ENCODE data around the gene ARHGAP10. TPM values are rescaled to one million over a fixed set of nuclear protein-coding genes. Genes with fewer than 3 reads are reported as not detected.

Gene ARHGAP10
- total RNA-seq, 6 experiments from 2014 or later = 5.5 to 13.3 (median 10.4) TPM

- Histone ChIP-seq H3K27me3 (no peaks in the 10 kb centered on the region), H3K4me3 (no peak overlapping the region), H3K9me3 (no peaks in the 10 kb centered on the region), H3K4me1 (peaks cover 0 to 12% (median 2%) of the 10 kb centered on the region in 4 donors), H3K27ac (no peak overlapping the region), H3K36me3 (no peaks in the 10 kb centered on the region)
- WGBS (ENCODE audit: insufficient coverage, low coverage, low lambda C conversion rate, missing lambda C conversion rate) = 100% methylated on average over 2 of the region's 3 CpGs
- no peak for TF ChIP-seq POLR2A (IDR thresholded peaks at IDR 0.05)
- TF ChIP-seq, protein P1, sequence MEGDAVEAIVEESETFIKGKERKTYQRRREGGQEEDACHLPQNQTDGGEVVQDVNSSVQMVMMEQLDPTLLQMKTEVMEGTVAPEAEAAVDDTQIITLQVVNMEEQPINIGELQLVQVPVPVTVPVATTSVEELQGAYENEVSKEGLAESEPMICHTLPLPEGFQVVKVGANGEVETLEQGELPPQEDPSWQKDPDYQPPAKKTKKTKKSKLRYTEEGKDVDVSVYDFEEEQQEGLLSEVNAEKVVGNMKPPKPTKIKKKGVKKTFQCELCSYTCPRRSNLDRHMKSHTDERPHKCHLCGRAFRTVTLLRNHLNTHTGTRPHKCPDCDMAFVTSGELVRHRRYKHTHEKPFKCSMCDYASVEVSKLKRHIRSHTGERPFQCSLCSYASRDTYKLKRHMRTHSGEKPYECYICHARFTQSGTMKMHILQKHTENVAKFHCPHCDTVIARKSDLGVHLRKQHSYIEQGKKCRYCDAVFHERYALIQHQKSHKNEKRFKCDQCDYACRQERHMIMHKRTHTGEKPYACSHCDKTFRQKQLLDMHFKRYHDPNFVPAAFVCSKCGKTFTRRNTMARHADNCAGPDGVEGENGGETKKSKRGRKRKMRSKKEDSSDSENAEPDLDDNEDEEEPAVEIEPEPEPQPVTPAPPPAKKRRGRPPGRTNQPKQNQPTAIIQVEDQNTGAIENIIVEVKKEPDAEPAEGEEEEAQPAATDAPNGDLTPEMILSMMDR (IDR thresholded peaks at IDR 0.05) = no peak
- DNase-seq (no peak), ATAC-seq (no peak)
- intact Hi-C loops (cut with DNase I) = no loop called here
Observed at GRCh38 chr4:147823130-147823529, 91.2 kb downstream of the ARHGAP10 start.

DNA sequence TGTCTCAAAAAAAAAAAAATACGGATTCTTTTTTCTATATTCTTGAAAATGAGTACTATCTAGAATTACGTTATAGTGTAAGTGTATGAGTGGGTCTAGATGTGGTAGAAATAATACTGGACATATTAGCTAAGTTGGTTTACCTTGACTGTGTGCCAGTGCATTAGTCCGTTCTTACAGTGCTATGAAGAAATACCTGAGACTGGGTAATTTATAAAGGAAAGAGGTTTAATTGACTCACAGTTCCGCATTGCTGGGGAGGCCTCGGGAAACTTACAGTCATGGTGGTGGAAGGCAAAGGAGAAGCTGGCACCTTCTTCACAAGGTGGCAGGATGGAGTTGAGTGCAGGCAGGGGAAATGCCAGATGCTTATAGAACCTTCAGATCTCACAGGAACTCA lies 92.4 kb downstream of the ARHGAP10 start:
- no peak for DNase-seq
- no peak overlapping the region for H3K4me3 ChIP-seq
- ATAC-seq = no peak
- no peaks in the 10 kb centered on the region for H3K27me3 ChIP-seq
- no peak overlapping the region for H3K27ac ChIP-seq
- no peaks in the 10 kb centered on the region for H3K36me3 ChIP-seq
- 70% methylated on average over 5 of the region's 5 CpGs for WGBS (ENCODE audit: insufficient coverage, low coverage, low lambda C conversion rate, missing lambda C conversion rate)
- intact Hi-C loops (cut with DNase I) = no loop called here
- TF ChIP-seq, protein P1 (IDR thresholded peaks at IDR 0.05) = no peak
- TF ChIP-seq POLR2A (IDR thresholded peaks at IDR 0.05) = no peak
- no peaks in the 10 kb centered on the region for H3K9me3 ChIP-seq
- peaks cover 0 to 13% (median 2%) of the 10 kb centered on the region in 4 donors for H3K4me1 ChIP-seq

DNA sequence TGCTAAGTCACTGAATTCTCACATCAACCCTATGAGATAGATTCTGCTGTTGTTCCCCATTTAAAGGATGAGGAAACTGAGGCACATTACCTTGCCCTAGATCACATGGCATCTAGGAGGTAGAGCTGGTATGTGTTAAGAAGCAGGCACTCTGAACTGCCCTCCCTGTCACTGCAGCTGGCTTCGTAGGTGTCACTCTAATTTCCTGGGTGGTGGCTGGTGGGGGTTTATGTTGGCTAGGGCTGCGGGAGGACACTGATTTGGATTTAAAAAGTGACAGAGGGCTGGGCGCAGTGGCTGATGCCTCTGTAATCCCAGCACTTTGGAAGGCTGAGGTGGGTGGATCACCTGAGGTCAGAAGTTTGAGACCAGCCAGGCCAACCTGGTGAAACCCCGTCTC lies 93.0 kb downstream of the ARHGAP10 start:
- H3K36me3 ChIP-seq = no peaks in the 10 kb centered on the region
- intact Hi-C loops (cut with DNase I) = no loop called here
- DNase-seq (no peak), ATAC-seq (no peak)
- peaks cover 0 to 19% (median 2%) of the 10 kb centered on the region in 4 donors for H3K4me1 ChIP-seq
- TF ChIP-seq, protein P1 (IDR thresholded peaks at IDR 0.05) = no peak
- no peak for TF ChIP-seq POLR2A (IDR thresholded peaks at IDR 0.05)
- no CpG with 5 or more reads among the region's 4 CpGs for WGBS (ENCODE audit: insufficient coverage, low coverage, low lambda C conversion rate, missing lambda C conversion rate)
- no peaks in the 10 kb centered on the region for H3K9me3 ChIP-seq
- H3K27me3 ChIP-seq = no peaks in the 10 kb centered on the region
- no peak overlapping the region for H3K27ac ChIP-seq
- no peak overlapping the region for H3K4me3 ChIP-seq

- Histone ChIP-seq H3K27me3 (no peaks in the 10 kb centered on the region), H3K27ac (no peak overlapping the region), H3K9me3 (no peaks in the 10 kb centered on the region), H3K4me3 (no peak overlapping the region), H3K4me1 (peaks cover 0 to 20% (median 2%) of the 10 kb centered on the region in 4 donors), H3K36me3 (no peaks in the 10 kb centered on the region)
- ATAC-seq = peak in 2 of 4 donors; percentile 40 to 42
- intact Hi-C loops (cut with DNase I) = no loop called here
- TF ChIP-seq, protein P1 (IDR thresholded peaks at IDR 0.05) = no peak
- TF ChIP-seq POLR2A (IDR thresholded peaks at IDR 0.05) = no peak
- WGBS (ENCODE audit: insufficient coverage, low coverage, low lambda C conversion rate, missing lambda C conversion rate) = 64% methylated on average over 8 of the region's 8 CpGs
- DNase-seq = no peak
Observed at GRCh38 chr4:147825451-147826287, 93.8 kb downstream of the ARHGAP10 start.

All from right lobe of liver (tissue), 6 donors.